ENCODE measurements around the gene MOB1B. TPM values are rescaled to one million over a fixed set of nuclear protein-coding genes. Genes with fewer than 3 reads are reported as not detected.

MOB1B gene
- total RNA-seq, 1 experiment from 2014 or later = 14.5 TPM

- H3K79me2 ChIP-seq (ENCODE audit: low read depth) = peaks cover 24% of the 10 kb centered on the region
- intact Hi-C loops (cut with micrococcal nuclease; ENCODE audit: unreplicated experiment) = loop anchor here (5.0 to 10.0 kb wide), 3 partner anchors 74 to 307 kb away; partner anchors contain the start of genes GRSF1 and UTP3
- no peak for DNase-seq
- H4K20me1 ChIP-seq (ENCODE audit: insufficient read depth) = no peaks in the 10 kb centered on the region
- H3K9me2 ChIP-seq (ENCODE audit: insufficient read depth) = no peaks in the 10 kb centered on the region
- H3K4me3 ChIP-seq = no peak overlapping the region
- H3K36me3 ChIP-seq (ENCODE audit: low read depth) = no peaks in the 10 kb centered on the region
- H3K27ac ChIP-seq = no peak overlapping the region
- POLR2A ChIA-PET (ENCODE audit: unreplicated experiment) = no interaction called here
- no peak overlapping the region for H2AFZ ChIP-seq
- TF ChIP-seq CTCF (conservative IDR thresholded peaks at IDR 0.05) (no peak), EZH2 (IDR thresholded peaks at IDR 0.05; ENCODE audit: low read depth) (no peak)
- no peaks in the 10 kb centered on the region for H3K27me3 ChIP-seq (ENCODE audit: insufficient read depth, low read depth)
- H3K4me2 ChIP-seq = no peak overlapping the region
- BruUV-seq (replicated peaks) = no TSS peak
- peaks cover 7% of the 10 kb centered on the region; the same call in 1 of the 2 replicates for H3F3A ChIP-seq (ENCODE audit: insufficient read depth, low read depth)
- no peaks in the 10 kb centered on the region for H3K9me3 ChIP-seq (ENCODE audit: insufficient read depth, low read depth)
- CTCF ChIA-PET = interaction anchor here (0.6 kb wide), 1 partner anchor 90 kb away, joined by 3 read pairs; no protein-coding TSS in a partner anchor
- peaks cover 10% of the 10 kb centered on the region; the same call in 1 of the 2 replicates for H3K4me1 ChIP-seq (replicated peaks; ENCODE audit: insufficient read depth)
These were observed 89.4 kb downstream of the MOB1B start for GRCh38 chr4:70991596-70991995.

GRCh38 chr4:70992391-70992881 is 90.3 kb downstream of the MOB1B start:
- no peak for DNase-seq
- Histone ChIP-seq H3K9me3 (ENCODE audit: insufficient read depth, low read depth) (no peaks in the 10 kb centered on the region), H3K79me2 (ENCODE audit: low read depth) (peaks cover 24% of the 10 kb centered on the region), H3K4me3 (peak overlapping the region; percentile 81; the same call in 1 of the 2 replicates), H3K4me2 (peak overlapping the region; percentile 87), H3K27me3 (ENCODE audit: insufficient read depth, low read depth) (no peaks in the 10 kb centered on the region), H3K36me3 (ENCODE audit: low read depth) (no peaks in the 10 kb centered on the region), H3K4me1 (replicated peaks; ENCODE audit: insufficient read depth) (peaks cover 10% of the 10 kb centered on the region; the same call in 1 of the 2 replicates), H3F3A (ENCODE audit: insufficient read depth, low read depth) (peaks cover 7% of the 10 kb centered on the region; the same call in 1 of the 2 replicates), H3K27ac (peak overlapping the region; percentile 59; the same call in 1 of the 2 replicates), H4K20me1 (ENCODE audit: insufficient read depth) (no peaks in the 10 kb centered on the region), H3K9me2 (ENCODE audit: insufficient read depth) (no peaks in the 10 kb centered on the region), H2AFZ (peak overlapping the region; percentile 95; the same call in 1 of the 2 replicates)
- POLR2A ChIA-PET (ENCODE audit: unreplicated experiment) = no interaction called here
- no TSS peak for BruUV-seq (replicated peaks)
- CTCF ChIA-PET = no interaction called here
- intact Hi-C loops (cut with micrococcal nuclease; ENCODE audit: unreplicated experiment) = loop anchor here (5.0 to 10.0 kb wide), 3 partner anchors 75 to 308 kb away; partner anchors contain the start of genes GRSF1 and UTP3
- TF ChIP-seq CTCF (conservative IDR thresholded peaks at IDR 0.05) = no peak
- TF ChIP-seq EZH2 (IDR thresholded peaks at IDR 0.05; ENCODE audit: low read depth) = no peak

DNA sequence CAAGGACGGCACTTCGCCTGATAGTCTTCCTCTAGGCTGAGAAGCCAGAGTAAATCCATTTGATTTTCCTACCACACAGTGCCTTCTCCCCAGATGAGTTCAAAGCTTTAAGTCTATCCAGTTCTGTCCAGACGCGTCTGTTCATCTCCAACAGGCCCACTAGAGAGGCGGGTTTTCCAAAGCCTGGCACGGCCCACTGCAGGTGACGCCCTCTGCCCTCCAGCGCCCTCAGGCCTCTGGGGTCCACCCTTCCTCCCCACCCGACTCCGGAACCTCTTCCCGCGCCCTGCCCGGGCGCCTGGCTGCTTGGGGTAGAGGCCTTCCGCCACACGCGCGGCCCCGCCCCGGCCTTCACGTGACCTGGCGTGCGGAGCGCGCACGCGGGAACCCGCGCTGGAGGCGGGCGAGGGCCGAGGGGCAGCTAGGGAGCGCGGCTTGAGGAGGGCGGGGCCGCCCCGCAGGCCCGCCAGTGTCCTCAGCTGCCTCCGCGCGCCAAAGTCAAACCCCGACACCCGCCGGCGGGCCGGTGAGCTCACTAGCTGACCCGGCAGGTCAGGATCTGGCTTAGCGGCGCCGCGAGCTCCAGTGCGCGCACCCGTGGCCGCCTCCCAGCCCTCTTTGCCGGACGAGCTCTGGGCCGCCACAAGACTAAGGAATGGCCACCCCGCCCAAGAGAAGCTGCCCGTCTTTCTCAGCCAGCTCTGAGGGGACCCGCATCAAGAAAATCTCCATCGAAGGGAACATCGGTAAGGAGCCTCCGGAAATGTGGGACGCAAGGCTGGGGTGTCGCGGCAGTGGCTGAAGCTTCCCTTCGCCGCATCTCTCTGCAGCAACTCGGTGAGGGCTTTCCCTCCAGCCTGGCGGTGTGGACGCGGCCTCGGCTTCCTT is 91.3 kb downstream of the MOB1B start, which contains the start of gene DCK:
Gene DCK (plus strand): TSS at position 469 of the 888 bp plus-strand sequence. CDS start 187 bp downstream, at position 656.
- POLR2A ChIA-PET (ENCODE audit: unreplicated experiment) = interaction anchor here (0.5 to 0.7 kb wide), 2 partner anchors 55 to 290 kb away, joined by 7 to 11 read pairs; no protein-coding TSS in a partner anchor

More for the DNA sequence above, 91.3 kb downstream of the MOB1B start, which contains the start of gene DCK:
- no peaks in the 10 kb centered on the region for H3K9me2 ChIP-seq (ENCODE audit: insufficient read depth)
- BruUV-seq (replicated peaks) = TSS peak; percentile 34
- H3K27me3 ChIP-seq (ENCODE audit: insufficient read depth, low read depth) = no peaks in the 10 kb centered on the region
- peak within 1 kb of the TSS; percentile 81 for H3K4me3 ChIP-seq
- H3K36me3 ChIP-seq (ENCODE audit: low read depth) = no peaks in the 10 kb centered on the region
- peaks cover 10% of the 10 kb centered on the region; the same call in 1 of the 2 replicates for H3K4me1 ChIP-seq (replicated peaks; ENCODE audit: insufficient read depth)
- no peaks in the 10 kb centered on the region for H3K9me3 ChIP-seq (ENCODE audit: insufficient read depth, low read depth)
- H3F3A ChIP-seq (ENCODE audit: insufficient read depth, low read depth) = peaks cover 7% of the 10 kb centered on the region; the same call in 1 of the 2 replicates
- H3K79me2 ChIP-seq (ENCODE audit: low read depth) = peaks cover 24% of the 10 kb centered on the region
- peak within 1 kb of the TSS; percentile 95 for H2AFZ ChIP-seq
- H4K20me1 ChIP-seq (ENCODE audit: insufficient read depth) = no peaks in the 10 kb centered on the region
- intact Hi-C loops (cut with micrococcal nuclease; ENCODE audit: unreplicated experiment) = loop anchor here (5.0 to 10.0 kb wide), 3 partner anchors 76 to 309 kb away; partner anchors contain the start of genes GRSF1 and UTP3
- CTCF ChIA-PET = interaction anchor here (0.6 to 2.5 kb wide), 2 partner anchors 16 to 155 kb away, joined by 4 to 16 read pairs; no protein-coding TSS in a partner anchor
- no peak for TF ChIP-seq EZH2 (IDR thresholded peaks at IDR 0.05; ENCODE audit: low read depth)
- no peak for TF ChIP-seq CTCF (conservative IDR thresholded peaks at IDR 0.05)
- peak within 1 kb of the TSS; percentile 87 for H3K4me2 ChIP-seq
- peak; percentile 64 to 89 for DNase-seq
- peak within 1 kb of the TSS; percentile 59 for H3K27ac ChIP-seq
